Measurements from ENCODE around the gene MAPK10. TPM values are rescaled to one million over a fixed set of nuclear protein-coding genes. Genes with fewer than 3 reads are reported as not detected.

Gene MAPK10
- total RNA-seq, 3 donors from 2014 or later (not counting 1 experiment from before 2014, with no cell fraction given), result 0.92 TPM; not detected in 2

- Histone ChIP-seq H3K9me3 (ENCODE audit: control insufficient read depth, insufficient read depth, low read length) (no peaks in the 10 kb centered on the region), H3K27me3 (ENCODE audit: control insufficient read depth, insufficient read depth, low read length) (no peaks in the 10 kb centered on the region), H3K4me3 (ENCODE audit: low read length) (no peak overlapping the region), H3K27ac (ENCODE audit: low read length) (no peak overlapping the region), H3K4me1 (ENCODE audit: control insufficient read depth, insufficient read depth, low read length) (no peaks in the 10 kb centered on the region), H3K36me3 (ENCODE audit: control insufficient read depth, insufficient read depth, low read length) (no peaks in the 10 kb centered on the region)
- no peak for DNase-seq
- intact Hi-C loops (cut with micrococcal nuclease), result no loop called here
- Mint-ChIP-seq H3K36me3 (no peaks in the 10 kb centered on the region), H3K4me1 (no peaks in the 10 kb centered on the region), H3K27me3 (ENCODE audit: low read depth in 2 of 2) (no peaks in the 10 kb centered on the region), H3K9me3 (peaks cover 3 to 8% of the 10 kb centered on the region in 2 donors), H3K4me3 (no peak overlapping the region), H3K27ac (no peak overlapping the region)
- no peak for TF ChIP-seq CTCF (IDR thresholded peaks at IDR 0.05)
- WGBS (ENCODE audit: insufficient coverage), result 87% methylated on average over 2 of the region's 3 CpGs
- ATAC-seq, result no peak
Measured at GRCh38 chr4:86233090-86233489, 126.8 kb downstream of the MAPK10 start.

- H3K36me3 ChIP-seq (ENCODE audit: control insufficient read depth, insufficient read depth, low read length), result no peaks in the 10 kb centered on the region
- TF ChIP-seq CTCF (IDR thresholded peaks at IDR 0.05), result no peak
- H3K4me3 ChIP-seq (ENCODE audit: low read length), result no peak overlapping the region
- no peaks in the 10 kb centered on the region for H3K9me3 ChIP-seq (ENCODE audit: control insufficient read depth, insufficient read depth, low read length)
- no peaks in the 10 kb centered on the region for H3K27me3 ChIP-seq (ENCODE audit: control insufficient read depth, insufficient read depth, low read length)
- H3K9me3 Mint-ChIP-seq, result peaks cover 13 to 14% of the 10 kb centered on the region in 2 donors
- H3K4me1 Mint-ChIP-seq, result no peaks in the 10 kb centered on the region
- H3K27me3 Mint-ChIP-seq (ENCODE audit: low read depth in 2 of 2), result no peaks in the 10 kb centered on the region
- DNase-seq (no peak), ATAC-seq (no peak)
- WGBS (ENCODE audit: insufficient coverage), result 63% methylated on average over 3 of the region's 3 CpGs
- H3K27ac ChIP-seq (ENCODE audit: low read length), result no peak overlapping the region
- intact Hi-C loops (cut with micrococcal nuclease), result no loop called here
- H3K27ac Mint-ChIP-seq, result no peak overlapping the region
- H3K4me3 Mint-ChIP-seq, result no peak overlapping the region
- no peaks in the 10 kb centered on the region for H3K4me1 ChIP-seq (ENCODE audit: control insufficient read depth, insufficient read depth, low read length)
- H3K36me3 Mint-ChIP-seq, result no peaks in the 10 kb centered on the region
Measured at GRCh38 chr4:86223472-86223871, 136.4 kb downstream of the MAPK10 start.

- no peaks in the 10 kb centered on the region for H3K27me3 Mint-ChIP-seq (ENCODE audit: low read depth in 2 of 2)
- no peak for ATAC-seq
- DNase-seq, result no peak
- no peak overlapping the region for H3K4me3 Mint-ChIP-seq
- peaks cover 8 to 10% of the 10 kb centered on the region in 2 donors for H3K9me3 Mint-ChIP-seq
- H3K36me3 Mint-ChIP-seq, result no peaks in the 10 kb centered on the region
- WGBS (ENCODE audit: insufficient coverage), result 82% methylated on average over 3 of the region's 4 CpGs
- intact Hi-C loops (cut with micrococcal nuclease), result no loop called here
- H3K4me1 Mint-ChIP-seq, result no peaks in the 10 kb centered on the region
- Histone ChIP-seq H3K4me1 (ENCODE audit: control insufficient read depth, insufficient read depth, low read length) (no peaks in the 10 kb centered on the region), H3K36me3 (ENCODE audit: control insufficient read depth, insufficient read depth, low read length) (no peaks in the 10 kb centered on the region), H3K4me3 (ENCODE audit: low read length) (no peak overlapping the region), H3K27ac (ENCODE audit: low read length) (no peak overlapping the region), H3K9me3 (ENCODE audit: control insufficient read depth, insufficient read depth, low read length) (no peaks in the 10 kb centered on the region), H3K27me3 (ENCODE audit: control insufficient read depth, insufficient read depth, low read length) (no peaks in the 10 kb centered on the region)
- TF ChIP-seq CTCF (IDR thresholded peaks at IDR 0.05), result no peak
- H3K27ac Mint-ChIP-seq, result no peak overlapping the region
Measured at GRCh38 chr4:86221002-86221401, 138.9 kb downstream of the MAPK10 start.

- no peak overlapping the region for H3K27ac Mint-ChIP-seq
- no peaks in the 10 kb centered on the region for H3K36me3 ChIP-seq (ENCODE audit: control insufficient read depth, insufficient read depth, low read length)
Measured at GRCh38 chr4:86220121-86220520, 139.7 kb downstream of the MAPK10 start.

More at GRCh38 chr4:86220121-86220520, 139.7 kb downstream of the MAPK10 start:
- H3K36me3 Mint-ChIP-seq, result peaks cover 2% of the 10 kb centered on the region
- no peaks in the 10 kb centered on the region for H3K4me1 Mint-ChIP-seq
- no peaks in the 10 kb centered on the region for H3K27me3 Mint-ChIP-seq (ENCODE audit: low read depth in 2 of 2)
- WGBS (ENCODE audit: insufficient coverage), result 80% methylated on average over 1 of the region's 1 CpG
- no peak overlapping the region for H3K4me3 Mint-ChIP-seq
- H3K9me3 Mint-ChIP-seq, result peaks cover 10 to 11% of the 10 kb centered on the region in 2 donors
- H3K4me1 ChIP-seq (ENCODE audit: control insufficient read depth, insufficient read depth, low read length), result no peaks in the 10 kb centered on the region
- H3K27me3 ChIP-seq (ENCODE audit: control insufficient read depth, insufficient read depth, low read length), result no peaks in the 10 kb centered on the region
- H3K27ac ChIP-seq (ENCODE audit: low read length), result no peak overlapping the region
- no peaks in the 10 kb centered on the region for H3K9me3 ChIP-seq (ENCODE audit: control insufficient read depth, insufficient read depth, low read length)
- no peak for DNase-seq
- no peak for TF ChIP-seq CTCF (IDR thresholded peaks at IDR 0.05)
- intact Hi-C loops (cut with micrococcal nuclease), result no loop called here
- H3K4me3 ChIP-seq (ENCODE audit: low read length), result no peak overlapping the region
- no peak for ATAC-seq

Data from natural killer cell (primary cell).